ENCODE measurements around the gene TMEM209. TPM values are rescaled to one million over a fixed set of nuclear protein-coding genes. Genes with fewer than 3 reads are reported as not detected.
A peak's percentile ranks its signal among the peaks of the same experiment; 100 is the strongest.
"Not testable (repeated sequence)": the region's sequence is repeated elsewhere in the genome, so short reads cannot be mapped to it uniquely, and the experiment has no call there.

The TMEM209 gene
- polyA plus RNA-seq, 6 donors from 2014 or later, result 37.3 to 48.3 (median 44.5) TPM

DNA sequence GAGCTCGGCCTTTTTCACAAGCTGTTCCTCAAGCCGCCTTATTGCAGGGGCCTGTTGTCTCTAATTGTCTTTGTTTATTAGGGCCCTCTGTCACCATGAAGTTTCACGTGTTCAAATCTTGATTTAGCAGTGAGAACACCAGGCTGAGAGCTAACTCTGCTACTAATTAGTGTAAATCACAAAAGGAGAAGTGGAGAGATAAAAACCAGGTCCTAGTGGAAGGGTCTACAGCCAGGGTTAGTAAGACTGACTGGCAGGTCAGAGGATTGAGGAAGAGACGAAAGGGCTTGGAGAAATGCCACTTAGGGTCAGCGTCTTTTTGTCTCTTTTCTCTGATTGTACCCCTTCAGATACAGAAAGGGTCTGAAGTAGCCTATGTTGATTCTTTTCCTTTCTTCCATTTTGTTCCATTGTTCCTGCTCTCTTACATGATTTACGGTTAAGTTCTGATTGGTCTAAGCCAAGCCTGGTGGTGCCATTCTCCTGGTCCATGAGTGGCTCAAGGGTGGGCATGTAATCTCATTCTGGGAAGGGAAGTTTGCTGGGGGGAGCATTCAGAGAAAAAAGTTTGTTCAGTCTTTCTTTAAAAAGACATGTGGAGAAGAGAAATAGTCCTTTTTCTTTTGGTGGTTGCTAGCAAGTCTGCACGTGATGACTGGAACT, 23.8 kb upstream of the TMEM209 start:
- Mint-ChIP-seq H3K27ac (peak overlapping the region in 1 of 6 donors; percentile 43), H3K36me3 (no peaks in the 10 kb centered on the region), H3K9me3 (no peaks in the 10 kb centered on the region), H3K4me3 (no peak overlapping the region), H3K4me1 (peaks cover 0 to 1% (median 0%) of the 10 kb centered on the region in 3 donors), H3K27me3 (peaks cover 0 to 8% (median 7%) of the 10 kb centered on the region in 3 donors)
- DNase-seq, result no peak
- ATAC-seq (ENCODE audit: low read depth in 2 of 2), result no peak

DNA sequence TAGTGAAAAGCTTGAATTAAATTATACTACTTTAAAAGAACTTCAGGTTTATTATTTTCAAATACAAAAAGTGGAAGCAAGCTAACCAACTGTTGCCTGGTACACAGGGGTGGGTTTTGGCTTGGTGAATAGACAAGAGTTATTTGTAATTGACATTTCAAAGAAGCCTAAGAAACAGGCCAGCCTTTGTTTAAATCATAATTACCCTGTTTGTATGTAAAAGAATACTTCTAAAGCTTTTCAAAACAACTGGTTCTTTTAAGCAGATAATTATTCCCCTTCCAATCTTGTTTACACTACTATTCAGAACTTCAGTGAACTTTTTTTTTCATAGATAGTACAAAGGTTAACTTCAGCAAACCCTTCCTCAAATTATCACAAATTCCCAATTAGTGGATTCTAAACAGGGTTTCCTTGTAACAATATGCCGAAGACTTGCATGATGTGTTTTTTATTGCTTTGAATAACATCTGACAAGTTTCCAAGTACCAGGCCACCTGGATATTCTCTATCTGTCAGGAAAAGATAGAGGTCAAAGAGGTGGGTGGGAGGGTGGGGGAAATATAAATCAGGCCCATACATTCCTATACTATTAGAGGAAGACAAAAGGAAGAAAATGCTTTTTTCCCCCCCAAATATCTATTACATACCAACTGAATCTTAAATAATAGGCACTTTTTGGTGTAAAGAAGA, 22.8 kb upstream of the TMEM209 start:
- Mint-ChIP-seq H3K4me3 (no peak overlapping the region), H3K27ac (no peak overlapping the region), H3K4me1 (peaks cover 0 to 6% (median 0%) of the 10 kb centered on the region in 3 donors), H3K36me3 (no peaks in the 10 kb centered on the region), H3K27me3 (peaks cover 0 to 8% (median 7%) of the 10 kb centered on the region in 3 donors), H3K9me3 (no peaks in the 10 kb centered on the region)
- ATAC-seq (ENCODE audit: low read depth in 2 of 2) (no peak), DNase-seq (no peak)

DNA sequence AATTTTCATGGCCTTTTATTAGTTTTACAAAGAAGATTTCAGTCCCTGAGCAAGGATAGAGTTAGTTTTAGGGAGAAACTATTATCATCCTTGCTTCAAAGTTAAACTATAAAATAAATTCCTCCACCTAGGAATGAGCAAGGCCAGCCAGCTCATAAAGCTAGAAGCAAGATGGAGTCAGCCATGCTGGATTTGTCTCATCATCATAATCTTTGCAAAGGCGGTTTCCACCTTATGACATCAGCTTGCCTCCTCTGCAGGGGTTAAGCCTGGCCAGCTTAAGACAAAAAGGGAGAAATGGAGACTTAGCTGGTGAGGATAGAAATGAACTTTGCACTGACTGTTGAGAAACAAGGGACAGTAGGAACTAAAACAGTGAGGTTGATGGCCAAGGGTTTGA, 21.1 kb upstream of the TMEM209 start:
- no peak for ATAC-seq (ENCODE audit: low read depth in 2 of 2)
- no peak overlapping the region for H3K4me3 Mint-ChIP-seq
- H3K27me3 Mint-ChIP-seq, result peaks cover 0 to 7% (median under 1%) of the 10 kb centered on the region in 3 donors
- peak overlapping the region in 1 of 6 donors; percentile 5 for H3K27ac Mint-ChIP-seq
- no peaks in the 10 kb centered on the region for H3K9me3 Mint-ChIP-seq
- no peaks in the 10 kb centered on the region for H3K36me3 Mint-ChIP-seq
- H3K4me1 Mint-ChIP-seq, result peaks cover 0 to 6% (median 0%) of the 10 kb centered on the region in 3 donors
- no peak for DNase-seq

DNA sequence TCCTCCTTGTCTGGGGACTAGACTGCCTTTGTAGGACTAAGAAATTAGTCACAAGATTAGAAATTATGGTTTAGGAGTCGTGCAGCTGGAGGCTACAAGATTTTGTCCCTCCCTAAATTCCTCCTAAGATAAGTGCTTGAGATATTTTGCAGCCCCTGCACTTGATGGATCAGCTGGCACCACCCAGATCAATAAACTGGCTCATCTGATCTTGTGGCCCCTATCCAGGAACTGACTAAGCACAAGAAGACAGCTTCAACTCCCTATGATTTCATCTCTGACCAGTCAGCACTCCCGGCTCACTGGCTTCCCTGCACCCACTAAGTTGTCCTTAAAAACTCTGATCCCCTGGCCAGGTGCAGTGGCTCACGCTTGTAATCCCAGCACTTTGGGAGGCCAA, 19.7 kb upstream of the TMEM209 start:
- H3K4me1 Mint-ChIP-seq; H3K9me3 Mint-ChIP-seq; DNase-seq; ATAC-seq (ENCODE audit: low read depth in 2 of 2); H3K27ac Mint-ChIP-seq; H3K4me3 Mint-ChIP-seq; H3K36me3 Mint-ChIP-seq: not testable (repeated sequence)
- peaks cover 0 to 13% (median 12%) of the 10 kb centered on the region in 3 donors for H3K27me3 Mint-ChIP-seq

DNA sequence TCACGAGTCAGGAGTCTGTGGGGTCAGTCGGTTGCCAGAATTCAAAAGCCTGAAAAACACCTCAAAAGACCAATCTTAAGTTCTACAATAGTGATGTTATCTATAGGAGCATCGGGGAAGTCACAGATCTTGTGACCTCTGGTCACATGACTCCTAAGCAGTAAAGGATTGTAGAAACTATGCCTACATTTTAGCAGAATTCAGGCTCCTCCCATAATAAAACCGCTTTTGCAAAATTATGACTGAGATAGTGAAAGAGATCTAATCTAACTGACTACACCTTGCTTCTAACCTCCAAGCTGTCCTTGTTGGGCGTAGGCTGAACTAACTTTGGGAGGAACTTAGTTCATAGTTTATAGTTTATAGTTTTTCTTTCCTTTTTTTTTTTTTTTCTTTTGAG, 19.0 kb upstream of the TMEM209 start:
- peaks cover 0 to 19% (median 19%) of the 10 kb centered on the region in 3 donors for H3K27me3 Mint-ChIP-seq
- ATAC-seq (ENCODE audit: low read depth in 2 of 2) (no peak), DNase-seq (no peak)
- no peaks in the 10 kb centered on the region for H3K9me3 Mint-ChIP-seq
- no peaks in the 10 kb centered on the region for H3K36me3 Mint-ChIP-seq
- H3K27ac Mint-ChIP-seq, result peak overlapping the region in 1 of 6 donors; percentile 79
- H3K4me3 Mint-ChIP-seq, result no peak overlapping the region
- peaks cover 0 to 6% (median 0%) of the 10 kb centered on the region in 3 donors for H3K4me1 Mint-ChIP-seq

DNA sequence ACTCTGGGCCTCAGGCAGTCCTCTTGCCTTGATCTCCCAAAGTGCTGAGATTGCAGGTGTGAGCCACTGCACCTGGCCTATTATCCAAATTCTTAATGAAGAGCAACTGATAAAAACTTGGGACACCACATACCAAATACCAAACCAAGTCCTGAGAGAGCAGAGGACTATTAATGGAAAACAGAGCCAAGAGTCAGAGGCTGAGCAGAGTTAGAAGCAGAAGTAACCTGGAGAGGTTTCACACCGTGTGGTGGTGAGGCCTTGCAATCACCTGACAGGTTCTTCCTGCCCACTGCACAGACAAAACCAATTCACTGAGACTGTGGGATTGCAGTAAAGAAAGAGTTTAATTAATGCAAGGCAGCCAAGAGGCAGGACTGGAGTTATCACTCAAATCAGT, 18.4 kb upstream of the TMEM209 start:
- Mint-ChIP-seq H3K36me3 (no peaks in the 10 kb centered on the region), H3K9me3 (no peaks in the 10 kb centered on the region), H3K4me3 (no peak overlapping the region), H3K27ac (peak overlapping the region in 1 of 6 donors; percentile 26), H3K27me3 (peaks cover 0 to 19% (median 19%) of the 10 kb centered on the region in 3 donors), H3K4me1 (peaks cover 0 to 6% (median 0%) of the 10 kb centered on the region in 3 donors)
- DNase-seq (no peak), ATAC-seq (ENCODE audit: low read depth in 2 of 2) (peak; percentile 28 to 30)

DNA sequence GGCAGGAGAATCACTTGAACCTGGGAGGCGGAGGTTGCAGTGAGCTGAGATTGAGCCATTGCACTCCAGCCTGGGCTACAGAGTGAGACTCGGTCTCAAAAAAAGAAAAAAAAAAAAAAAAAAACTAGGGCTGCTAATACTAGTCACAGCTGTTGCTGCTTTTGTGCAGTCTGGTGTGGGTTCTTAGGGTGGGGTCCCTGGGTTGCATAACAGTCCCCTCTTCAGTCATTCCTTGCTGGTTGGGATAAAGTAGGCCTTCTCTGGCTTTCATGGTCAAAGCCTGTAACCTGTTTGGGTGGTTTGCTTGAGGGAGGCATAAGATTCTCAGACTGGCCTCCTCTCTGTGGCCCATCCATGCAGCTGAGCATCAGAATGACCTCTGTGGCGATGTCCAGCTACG, 16.5 kb upstream of the TMEM209 start:
- no peak overlapping the region for H3K4me3 Mint-ChIP-seq
- no peak for DNase-seq
- no peak for ATAC-seq (ENCODE audit: low read depth in 2 of 2)
- H3K27ac Mint-ChIP-seq, result no peak overlapping the region
- H3K9me3 Mint-ChIP-seq, result no peaks in the 10 kb centered on the region
- peaks cover 0 to 19% (median 19%) of the 10 kb centered on the region in 3 donors for H3K27me3 Mint-ChIP-seq
- no peaks in the 10 kb centered on the region for H3K36me3 Mint-ChIP-seq
- H3K4me1 Mint-ChIP-seq, result peaks cover 0 to 6% (median 0%) of the 10 kb centered on the region in 3 donors

DNA sequence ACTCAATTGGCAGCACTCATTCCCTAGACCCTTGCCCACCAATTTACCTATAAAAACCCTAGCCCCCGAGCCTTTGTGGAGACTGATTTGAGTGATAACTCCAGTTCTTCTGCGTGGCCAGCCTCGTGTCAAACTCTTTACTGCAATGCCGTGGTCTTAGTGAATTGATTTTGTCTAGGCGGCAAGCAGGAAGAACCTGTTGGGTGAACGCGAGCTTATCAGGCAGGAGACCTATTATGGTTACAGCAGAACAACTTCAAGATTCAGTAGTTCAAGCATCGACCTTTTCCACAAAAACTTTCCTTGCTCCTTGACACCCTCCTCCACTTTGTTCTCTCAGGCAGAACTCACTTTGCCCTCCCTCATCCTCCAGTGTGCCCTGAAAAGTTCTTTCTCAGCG, 14.7 kb upstream of the TMEM209 start:
- DNase-seq, result no peak
- peak overlapping the region in 1 of 8 donors; percentile 36 for H3K4me3 Mint-ChIP-seq
- H3K9me3 Mint-ChIP-seq, result no peaks in the 10 kb centered on the region
- peaks cover 0 to 6% (median 0%) of the 10 kb centered on the region in 3 donors for H3K4me1 Mint-ChIP-seq
- H3K36me3 Mint-ChIP-seq, result no peaks in the 10 kb centered on the region
- no peak overlapping the region for H3K27ac Mint-ChIP-seq
- ATAC-seq (ENCODE audit: low read depth in 2 of 2), result no peak
- peaks cover 0 to 20% (median 19%) of the 10 kb centered on the region in 3 donors for H3K27me3 Mint-ChIP-seq

DNA sequence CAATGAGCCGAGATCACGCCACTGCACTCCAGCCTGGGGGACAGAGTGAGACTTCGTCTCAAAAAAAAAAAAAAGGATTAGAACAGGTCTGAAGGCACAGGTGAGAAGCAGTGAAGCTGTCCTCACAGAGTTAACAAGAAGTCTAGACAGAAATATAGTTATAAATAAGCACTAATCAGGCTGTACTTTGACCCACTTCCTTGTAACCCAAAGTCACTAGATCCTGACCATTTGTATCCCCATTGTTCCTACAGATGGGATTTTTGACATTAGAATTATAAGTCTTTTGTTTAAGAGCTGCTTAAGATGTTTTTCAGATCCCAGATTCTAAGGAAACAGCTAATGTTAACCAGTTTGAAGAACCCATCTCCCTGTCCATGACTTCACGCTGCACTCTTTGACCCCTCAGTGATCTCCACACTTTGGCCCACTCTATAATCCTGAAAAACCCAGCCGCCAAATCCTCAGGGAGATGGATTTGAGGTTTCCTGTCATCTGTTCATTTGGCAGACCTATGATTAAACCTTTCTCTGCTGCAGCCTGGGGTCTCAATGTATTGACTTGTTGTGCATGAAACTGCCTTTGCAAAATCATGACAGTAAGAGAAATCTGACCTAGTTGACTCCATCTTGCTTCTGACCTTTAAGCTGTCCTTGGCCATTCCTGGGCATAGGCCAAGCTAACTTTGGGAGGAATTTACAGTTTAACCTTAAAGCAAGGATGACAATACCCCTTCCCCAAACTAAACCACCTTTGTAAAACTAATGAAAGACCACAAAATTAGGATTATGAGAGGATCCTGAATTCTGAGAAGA, 13.8 kb upstream of the TMEM209 start:
- H3K9me3 Mint-ChIP-seq, result no peaks in the 10 kb centered on the region
- no peak overlapping the region for H3K27ac Mint-ChIP-seq
- DNase-seq (no peak), ATAC-seq (ENCODE audit: low read depth in 2 of 2) (no peak)
- no peak overlapping the region for H3K4me3 Mint-ChIP-seq
- no peaks in the 10 kb centered on the region for H3K36me3 Mint-ChIP-seq
- H3K27me3 Mint-ChIP-seq, result peaks cover 5 to 27% (median 26%) of the 10 kb centered on the region in 3 donors
- H3K4me1 Mint-ChIP-seq, result peaks cover 0 to 5% (median 0%) of the 10 kb centered on the region in 3 donors

DNA sequence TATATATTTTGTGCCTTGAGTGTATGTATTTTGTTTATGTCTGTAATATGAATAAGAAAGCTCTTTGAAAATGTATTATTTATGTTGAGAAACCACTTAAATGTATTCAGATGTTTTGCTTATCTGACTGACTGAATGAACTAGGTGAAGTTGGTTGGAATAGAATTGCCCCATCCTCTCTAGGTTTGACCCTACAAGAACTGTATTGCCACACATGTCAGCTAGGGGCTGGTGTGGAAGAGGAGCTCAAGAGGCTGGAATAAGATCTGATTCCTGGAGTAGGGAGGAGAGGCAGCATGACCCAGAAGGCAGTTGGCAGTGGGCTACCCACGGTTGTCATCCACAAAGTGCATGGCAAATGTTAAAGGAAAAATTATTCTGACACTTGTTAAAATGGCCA, 11.5 kb upstream of the TMEM209 start:
- Mint-ChIP-seq H3K4me1 (no peaks in the 10 kb centered on the region), H3K27me3 (peaks cover 9 to 35% (median 35%) of the 10 kb centered on the region in 3 donors), H3K9me3 (no peaks in the 10 kb centered on the region), H3K27ac (peak overlapping the region in 1 of 6 donors; percentile 84), H3K36me3 (no peaks in the 10 kb centered on the region), H3K4me3 (no peak overlapping the region)
- DNase-seq, result no peak
- ATAC-seq (ENCODE audit: low read depth in 2 of 2), result no peak

DNA sequence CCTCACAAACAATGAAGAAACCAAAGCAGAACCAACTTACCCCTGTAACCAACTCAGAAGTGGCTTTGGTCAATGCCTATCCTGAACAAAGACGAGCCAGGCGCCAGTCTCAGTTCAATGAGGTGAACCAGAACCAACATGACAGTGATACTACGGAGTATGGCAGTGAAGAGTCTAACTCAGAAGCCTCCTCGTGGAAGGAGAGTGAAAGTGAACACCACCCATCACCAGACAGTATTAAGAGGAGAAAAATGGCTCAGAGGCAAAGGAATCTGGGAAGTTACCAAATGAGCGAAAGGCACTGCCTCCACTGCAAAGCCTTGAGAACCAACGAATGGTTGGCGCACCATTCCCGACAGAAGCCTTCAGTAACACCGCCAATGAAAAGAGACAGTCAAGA, 10.8 kb upstream of the TMEM209 start:
- Mint-ChIP-seq H3K27ac (no peak overlapping the region), H3K4me3 (no peak overlapping the region), H3K9me3 (no peaks in the 10 kb centered on the region), H3K4me1 (no peaks in the 10 kb centered on the region), H3K27me3 (peaks cover 9 to 34% (median 31%) of the 10 kb centered on the region in 3 donors), H3K36me3 (no peaks in the 10 kb centered on the region)
- DNase-seq (no peak), ATAC-seq (ENCODE audit: low read depth in 2 of 2) (no peak)

DNA sequence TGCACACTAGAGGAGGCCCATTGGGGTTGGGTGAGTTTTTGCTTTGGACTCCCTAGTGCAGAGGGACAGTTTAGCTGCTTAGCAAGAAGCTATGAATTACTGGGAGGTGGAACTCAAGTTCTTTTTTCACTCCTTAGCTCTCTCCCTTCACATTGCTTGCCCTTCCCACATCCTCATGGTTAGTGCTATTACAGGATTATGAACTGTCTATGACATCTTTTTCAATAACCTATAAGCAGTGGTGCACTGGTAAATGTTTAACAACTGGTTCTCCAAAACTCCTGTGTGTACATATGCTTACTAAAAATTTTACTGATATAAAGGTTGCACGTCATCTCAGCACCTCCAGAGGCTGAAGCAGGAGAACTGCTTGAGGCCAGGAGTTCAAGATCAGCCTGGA, 8.6 kb upstream of the TMEM209 start:
- Mint-ChIP-seq H3K27ac (no peak overlapping the region), H3K4me3 (no peak overlapping the region), H3K4me1 (no peaks in the 10 kb centered on the region), H3K9me3 (no peaks in the 10 kb centered on the region), H3K36me3 (no peaks in the 10 kb centered on the region), H3K27me3 (peaks cover 9 to 21% (median 16%) of the 10 kb centered on the region in 3 donors)
- DNase-seq, result no peak
- ATAC-seq (ENCODE audit: low read depth in 2 of 2), result no peak

DNA sequence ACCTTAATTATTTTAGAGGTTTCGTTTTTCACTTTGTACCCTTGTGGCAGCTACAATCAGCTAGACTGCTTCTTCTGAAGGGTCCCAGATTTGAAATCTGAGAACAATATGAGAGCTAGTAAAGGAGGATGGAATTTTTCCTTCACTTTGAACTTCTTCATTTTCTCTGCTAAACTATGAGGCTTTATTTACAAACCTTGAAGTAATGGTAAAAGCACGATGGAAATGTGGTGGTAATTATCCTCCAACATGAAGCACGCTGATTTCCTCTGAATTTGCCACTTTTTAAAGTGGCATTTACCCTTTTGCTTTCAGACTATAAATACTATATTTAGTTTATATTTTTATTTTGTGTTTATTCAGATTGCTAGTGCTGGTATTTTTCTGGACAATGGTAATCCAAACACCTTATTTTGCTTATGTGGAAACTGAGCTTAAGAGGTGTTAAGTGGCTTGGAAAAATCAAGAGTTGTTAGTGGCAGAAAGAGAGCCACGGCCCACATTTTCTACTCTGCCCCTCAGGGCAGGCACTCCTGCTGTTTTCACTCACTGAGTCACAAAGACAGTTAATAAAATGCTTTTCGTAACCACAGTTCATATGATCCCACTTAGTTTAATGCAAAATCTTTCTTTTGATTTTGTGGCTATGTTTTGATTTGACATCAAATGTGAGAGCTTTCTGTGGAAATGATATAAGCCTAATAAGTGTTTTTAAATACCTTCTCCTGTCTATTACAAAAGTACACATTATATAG, 5.2 kb upstream of the TMEM209 start:
- Mint-ChIP-seq H3K9me3 (no peaks in the 10 kb centered on the region), H3K27ac (no peak overlapping the region), H3K4me1 (peaks cover 4 to 6% (median 5%) of the 10 kb centered on the region in 3 donors), H3K36me3 (peaks cover 0 to 2% of the 10 kb centered on the region in 2 donors), H3K27me3 (peaks cover 9 to 21% (median 16%) of the 10 kb centered on the region in 3 donors), H3K4me3 (no peak overlapping the region)
- ATAC-seq (ENCODE audit: low read depth in 2 of 2) (no peak), DNase-seq (no peak)
